LNCaP clone FGC (cell line): Measurements from ENCODE around the gene ANKRD13B.
A peak's percentile ranks its signal among the peaks of the same experiment; 100 is the strongest.

Experiments used
- DNase-seq: peaks from one replicate; pipeline ENCODE4 v3.0.0-alpha.2; 2011; ENCODE audit warnings: low read depth
- H3K4me3 ChIP-seq: 2 replicates; pipeline ENCODE4 v1.5.1; 2011; ENCODE audit warnings: mild to moderate bottlenecking, low read depth, low read length, control low read depth
- TF ChIP-seq, protein P1 (sequence below): IDR thresholded peaks from 2 replicates; pipeline ENCODE4 v1.5.1; 2012; ENCODE audit warnings: mild to moderate bottlenecking; ENCODE audit not compliant: control insufficient read depth, insufficient read depth; ENCODE audit errors: extremely low read depth

The ANKRD13B gene

DNA sequence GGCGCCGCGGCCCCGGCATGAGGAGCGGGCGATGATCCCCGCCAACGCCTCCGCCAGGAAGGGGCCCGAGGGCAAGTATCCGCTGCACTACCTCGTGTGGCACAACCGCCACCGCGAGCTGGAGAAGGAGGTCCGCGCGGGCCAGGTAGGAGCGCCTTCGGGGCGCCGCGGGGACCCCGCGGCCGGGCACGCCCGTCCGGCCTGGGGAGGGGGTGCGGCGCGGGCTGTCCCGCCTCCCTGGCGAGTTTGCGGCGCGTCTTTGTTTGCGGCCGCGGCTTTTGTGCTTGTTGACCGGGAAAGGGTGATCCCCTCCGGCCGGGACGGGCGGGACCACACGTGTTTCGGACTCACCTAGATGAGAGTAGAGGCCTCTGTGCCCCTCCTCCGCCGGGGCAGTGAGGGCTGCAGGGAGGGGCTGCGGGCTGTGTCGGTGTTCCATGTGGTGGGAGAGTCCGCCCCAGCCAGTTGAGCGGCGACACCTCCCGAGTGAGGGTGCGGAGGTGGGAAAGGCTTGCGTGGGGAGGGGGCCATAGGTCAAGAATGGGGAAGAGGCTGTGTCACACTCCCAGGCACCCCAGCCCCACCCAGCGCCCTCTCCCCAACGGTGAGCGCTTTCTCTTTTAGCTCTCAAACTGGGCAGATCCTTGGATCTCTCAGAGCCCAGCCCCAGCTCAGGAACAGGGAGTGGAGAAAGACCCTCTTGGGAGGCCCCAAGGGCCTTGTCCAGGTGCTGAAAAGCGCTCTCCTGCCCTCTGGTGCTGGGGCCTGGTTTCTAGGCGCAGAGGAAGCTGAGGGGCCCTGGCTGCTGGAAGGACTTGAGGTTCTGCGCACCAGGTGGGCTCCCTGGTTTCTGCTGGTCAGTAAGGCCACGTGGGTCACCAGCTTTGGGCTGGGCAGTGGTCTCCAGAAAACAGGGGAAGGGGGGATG, 923 bp downstream of the ANKRD13B start:
- TF ChIP-seq, protein P1, sequence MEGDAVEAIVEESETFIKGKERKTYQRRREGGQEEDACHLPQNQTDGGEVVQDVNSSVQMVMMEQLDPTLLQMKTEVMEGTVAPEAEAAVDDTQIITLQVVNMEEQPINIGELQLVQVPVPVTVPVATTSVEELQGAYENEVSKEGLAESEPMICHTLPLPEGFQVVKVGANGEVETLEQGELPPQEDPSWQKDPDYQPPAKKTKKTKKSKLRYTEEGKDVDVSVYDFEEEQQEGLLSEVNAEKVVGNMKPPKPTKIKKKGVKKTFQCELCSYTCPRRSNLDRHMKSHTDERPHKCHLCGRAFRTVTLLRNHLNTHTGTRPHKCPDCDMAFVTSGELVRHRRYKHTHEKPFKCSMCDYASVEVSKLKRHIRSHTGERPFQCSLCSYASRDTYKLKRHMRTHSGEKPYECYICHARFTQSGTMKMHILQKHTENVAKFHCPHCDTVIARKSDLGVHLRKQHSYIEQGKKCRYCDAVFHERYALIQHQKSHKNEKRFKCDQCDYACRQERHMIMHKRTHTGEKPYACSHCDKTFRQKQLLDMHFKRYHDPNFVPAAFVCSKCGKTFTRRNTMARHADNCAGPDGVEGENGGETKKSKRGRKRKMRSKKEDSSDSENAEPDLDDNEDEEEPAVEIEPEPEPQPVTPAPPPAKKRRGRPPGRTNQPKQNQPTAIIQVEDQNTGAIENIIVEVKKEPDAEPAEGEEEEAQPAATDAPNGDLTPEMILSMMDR: peak; percentile 40
- DNase-seq: no peak
- H3K4me3 ChIP-seq: peak overlapping the region; percentile 73

DNA sequence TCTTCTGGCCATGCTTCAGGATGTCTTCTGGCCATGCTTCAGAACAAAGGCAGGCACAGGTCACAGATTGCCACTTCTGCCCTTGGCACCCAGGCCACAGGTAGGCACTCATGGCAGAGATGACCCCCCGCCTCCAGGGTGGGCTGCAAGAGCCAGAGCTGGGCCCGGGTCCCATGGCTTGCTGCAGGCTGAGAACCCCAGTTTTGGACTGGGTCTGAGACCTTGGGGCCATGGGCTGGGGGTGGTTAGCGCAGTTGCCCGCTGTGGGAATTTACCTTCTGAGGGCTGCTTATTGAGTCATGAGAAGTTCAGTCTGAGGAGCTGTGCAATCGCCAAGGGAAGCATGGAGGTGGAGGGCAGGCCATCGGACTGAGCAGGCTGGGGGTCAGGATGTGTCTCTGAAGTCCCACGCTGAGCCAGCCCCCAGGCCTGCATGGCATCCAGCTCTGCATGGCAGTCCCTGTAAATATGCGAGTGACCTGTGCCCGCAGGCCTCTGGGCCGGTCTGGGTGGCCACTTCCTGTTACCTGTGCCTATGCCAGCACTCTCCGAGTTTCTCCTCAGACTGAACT, 1.7 kb downstream of the ANKRD13B start:
- TF ChIP-seq, protein P1: no peak
- no peak for DNase-seq
- H3K4me3 ChIP-seq: peak overlapping the region; percentile 73

DNA sequence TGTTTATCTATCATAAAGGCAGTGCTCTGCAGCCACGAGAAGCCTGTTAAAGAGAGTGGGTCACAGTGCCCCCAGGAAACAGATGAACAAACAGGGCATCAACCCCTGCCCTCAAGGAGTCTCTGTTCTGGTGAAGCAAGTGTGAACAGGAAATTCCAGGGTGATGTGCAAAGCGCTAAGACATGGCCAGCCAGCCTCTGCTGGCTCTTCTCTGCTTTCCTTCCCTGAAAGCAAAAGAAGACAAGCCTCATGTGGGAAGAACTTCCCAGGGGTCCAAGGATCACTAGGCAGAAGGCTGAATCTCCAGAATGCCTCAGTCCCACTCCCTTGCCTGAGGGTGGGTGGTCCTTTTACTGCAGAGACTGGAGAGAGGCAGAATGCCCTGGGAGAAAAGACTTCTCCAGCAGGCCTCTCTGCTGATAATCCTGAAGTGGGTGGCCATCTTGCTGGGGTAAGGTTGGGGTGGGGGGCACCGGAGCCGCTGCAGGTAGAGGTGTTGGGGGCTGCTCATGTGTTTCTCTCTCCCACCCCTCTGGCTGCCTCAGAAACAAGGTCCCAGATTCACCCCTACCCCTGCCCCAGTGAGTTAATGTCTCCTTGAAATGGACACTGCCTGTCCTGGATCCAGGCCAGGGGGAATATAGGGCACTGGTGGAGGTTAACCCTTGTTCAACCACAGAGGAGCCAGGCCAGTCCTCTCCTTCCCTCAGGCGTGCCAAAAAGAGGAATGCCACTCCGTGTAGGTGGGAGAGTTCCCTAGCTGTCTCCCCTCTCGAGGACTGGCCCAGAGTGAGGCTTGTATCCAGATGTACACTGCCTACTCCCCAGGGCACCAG, 2.4 kb downstream of the ANKRD13B start:
- DNase-seq: no peak
- H3K4me3 ChIP-seq: no peak overlapping the region
- TF ChIP-seq, protein P1: no peak

DNA sequence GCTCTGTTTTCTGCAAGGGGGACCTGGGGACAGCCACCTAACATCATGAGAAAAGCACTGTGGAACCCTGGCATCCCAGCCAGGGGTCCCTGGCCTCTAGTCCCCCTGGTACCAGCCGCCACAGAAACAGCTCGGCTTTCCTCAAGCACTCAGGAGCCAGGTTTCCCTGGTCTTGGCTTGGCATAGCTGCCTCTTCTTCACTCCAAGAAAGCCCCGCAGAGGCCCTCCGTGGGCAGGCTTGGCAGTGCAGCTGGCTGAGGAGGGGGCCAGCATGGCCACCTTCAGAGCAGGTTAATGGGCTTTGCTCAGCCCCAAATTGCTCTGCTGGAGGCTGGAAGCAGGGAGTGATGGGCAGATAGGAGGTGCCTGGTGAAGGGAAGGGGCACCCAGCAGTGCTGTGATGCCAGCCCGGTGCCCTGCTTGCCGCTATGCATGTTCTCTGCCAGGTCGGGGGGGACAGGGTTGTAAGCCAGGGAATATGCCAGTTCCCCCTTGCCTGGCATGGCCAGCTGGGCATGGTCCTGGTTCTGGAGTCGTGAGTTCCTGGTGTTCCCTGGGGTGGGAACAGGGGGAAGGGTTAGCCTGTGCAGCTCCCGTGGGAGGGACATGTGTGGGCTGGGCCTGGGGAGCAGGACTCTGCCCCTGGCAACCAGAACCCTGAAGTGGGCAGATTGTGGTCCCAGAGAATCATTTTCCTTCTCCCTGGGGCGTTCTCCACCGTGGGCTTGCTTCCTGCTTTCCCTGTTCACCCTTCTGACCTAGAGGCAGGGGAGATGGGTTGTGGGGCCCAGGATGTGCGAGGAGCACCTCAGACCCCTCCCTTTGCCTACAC, 3.2 kb downstream of the ANKRD13B start:
- DNase-seq: no peak
- TF ChIP-seq, protein P1: no peak

DNA sequence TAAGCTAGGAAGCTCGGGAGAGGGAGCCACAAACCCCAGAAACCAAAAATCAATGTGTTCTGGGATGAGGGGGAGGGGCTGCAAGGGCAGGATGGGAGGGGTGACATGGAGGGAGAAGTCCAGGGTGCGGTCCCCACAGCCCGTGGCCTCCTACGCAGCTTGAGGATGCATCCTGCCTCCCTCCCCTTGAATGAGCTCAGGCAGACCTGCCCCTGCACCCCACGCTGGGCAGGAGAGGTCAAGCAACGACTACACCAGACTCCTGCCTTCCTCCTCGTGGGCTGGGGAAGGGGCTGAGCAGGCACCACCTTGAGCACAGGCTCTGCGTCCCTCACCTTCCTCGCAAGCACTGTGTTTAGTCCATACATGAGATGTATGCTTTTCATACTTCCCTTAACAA, 3.9 kb downstream of the ANKRD13B start:
- TF ChIP-seq, protein P1: no peak
- no peak overlapping the region for H3K4me3 ChIP-seq
- DNase-seq: no peak

More for the DNA sequence above, 3.2 kb downstream of the ANKRD13B start:
- H3K4me3 ChIP-seq: no peak overlapping the region
